ENCODE measurements around the gene EXD3. TPM values are rescaled to one million over a fixed set of nuclear protein-coding genes. Genes with fewer than 3 reads are reported as not detected.

Gene EXD3
- total and polyA plus RNA-seq, 2 of the 13 experiments (the other 11 are each of a cell fraction or from before 2014, with no cell fraction given), result 2.7 to 4.8 TPM

- peak overlapping the region; percentile 79 for H3K9ac ChIP-seq (ENCODE audit: insufficient read depth, low read depth, low read length)
- peaks cover 11% of the 10 kb centered on the region; the same call in 1 of the 2 replicates for H4K20me1 ChIP-seq (ENCODE audit: insufficient read depth, low read length)
- H2AFZ ChIP-seq (ENCODE audit: low read length), result no peak overlapping the region
- no peaks in the 10 kb centered on the region for H3K27me3 ChIP-seq (ENCODE audit: control insufficient read depth in 1 of 2, insufficient read depth in 2 of 2, low read length in 2 of 2)
- H3K79me2 ChIP-seq (ENCODE audit: insufficient read depth, low read length), result peaks cover 28% of the 10 kb centered on the region
- peak; percentile 14 for ATAC-seq
- 7% methylated on average over 3 of the region's 15 CpGs for WGBS (ENCODE audit: low lambda C conversion rate)
- H3K9me3 ChIP-seq (ENCODE audit: low read length), result no peaks in the 10 kb centered on the region
- H3K4me3 ChIP-seq (replicated peaks in 1 of 3; ENCODE audit: insufficient read depth in 1 of 3, low read depth in 2 of 3, low read length in 3 of 3), result peak overlapping the region; percentile 28 to 95 (median 45); a peak in 5 of 6 replicates
- H3K4me1 ChIP-seq (ENCODE audit: insufficient read depth, low read length), result peaks cover 81% of the 10 kb centered on the region
- H3K36me3 ChIP-seq (replicated peaks in 1 of 2; ENCODE audit: control insufficient read depth in 1 of 2, insufficient read depth in 2 of 2, low read length in 2 of 2), result peaks cover 4 to 19% of the 10 kb centered on the region in 2 experiments; a peak in 4 of 5 replicates
- no peak for FAIRE-seq
- DNase-seq (ENCODE audit: low spot score), result no peak
- H3K27ac ChIP-seq (ENCODE audit: extremely low read length, insufficient read depth, low read length), result peak overlapping the region; percentile 66
- intact Hi-C loops (cut with micrococcal nuclease; ENCODE audit: unreplicated experiment), result no loop called here
- ChIA-PET POLR2A (interaction anchor here (0.9 to 1.9 kb wide), 8 partner anchors 10 to 1097 kb away, joined by 3 to 12 read pairs (median 4); partner anchors contain the start of genes ENTPD8, EXD3, NOXA1 and TUBB4B), CTCF (ENCODE audit: low intra/inter-chr PET ratio, low total read pairs) (no interaction called here)
- in situ Hi-C loops (cut with HindIII; ENCODE audit: extremely low pct_ligation_motif_present, low pct_unique_long_range_greater_than_20kb), result no loop called here
- peak overlapping the region; percentile 96 for H3K4me2 ChIP-seq (ENCODE audit: low read depth, low read length)
- BruUV-seq (replicated peaks), result no TSS peak
- TF ChIP-seq DR1 (CRISPR knock-in tag; IDR thresholded peaks at IDR 0.05) (peak; percentile 22; the same call in 1 of the 2 replicates), WIZ (CRISPR knock-in tag; IDR thresholded peaks at IDR 0.05) (no peak), ZBTB44 (CRISPR knock-in tag; IDR thresholded peaks at IDR 0.05) (no peak), ZNF879 (CRISPR knock-in tag; IDR thresholded peaks at IDR 0.05) (no peak), MAZ (IDR thresholded peaks at IDR 0.05; ENCODE audit: borderline replicate concordance, low read depth, low read length) (no peak), MAZ (CRISPR knock-in tag; IDR thresholded peaks at IDR 0.05; ENCODE audit: low read depth) (peak; percentile 31; the same call in 1 of the 2 replicates), ZNF768 (CRISPR knock-in tag; IDR thresholded peaks at IDR 0.05) (no peak), MBNL3 (CRISPR knock-in tag; conservative IDR thresholded peaks at IDR 0.05) (no peak), SNAI1 (CRISPR knock-in tag; IDR thresholded peaks at IDR 0.05; ENCODE audit: borderline replicate concordance) (no peak), GATAD1 (CRISPR knock-in tag; IDR thresholded peaks at IDR 0.05) (no peak), ZNF225 (CRISPR knock-in tag; IDR thresholded peaks at IDR 0.05) (0 out of 2 replicates have a peak, but pooled peaks have one; percentile 19), ZFP36 (IDR thresholded peaks at IDR 0.05; ENCODE audit: borderline replicate concordance, low read depth, low read length, partially characterized antibody) (no peak), AKAP8 (CRISPR knock-in tag; IDR thresholded peaks at IDR 0.05) (no peak)
- TF ChIP-seq, protein P1, sequence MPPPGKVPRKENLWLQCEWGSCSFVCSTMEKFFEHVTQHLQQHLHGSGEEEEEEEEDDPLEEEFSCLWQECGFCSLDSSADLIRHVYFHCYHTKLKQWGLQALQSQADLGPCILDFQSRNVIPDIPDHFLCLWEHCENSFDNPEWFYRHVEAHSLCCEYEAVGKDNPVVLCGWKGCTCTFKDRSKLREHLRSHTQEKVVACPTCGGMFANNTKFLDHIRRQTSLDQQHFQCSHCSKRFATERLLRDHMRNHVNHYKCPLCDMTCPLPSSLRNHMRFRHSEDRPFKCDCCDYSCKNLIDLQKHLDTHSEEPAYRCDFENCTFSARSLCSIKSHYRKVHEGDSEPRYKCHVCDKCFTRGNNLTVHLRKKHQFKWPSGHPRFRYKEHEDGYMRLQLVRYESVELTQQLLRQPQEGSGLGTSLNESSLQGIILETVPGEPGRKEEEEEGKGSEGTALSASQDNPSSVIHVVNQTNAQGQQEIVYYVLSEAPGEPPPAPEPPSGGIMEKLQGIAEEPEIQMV (CRISPR knock-in tag; IDR thresholded peaks at IDR 0.05; ENCODE audit: low read depth), result no peak
Measured at GRCh38 chr9:137459601-137460362, 36.8 kb upstream of the EXD3 start.
